GM18907 (cell line): ENCODE data around the gene OGDHL.
"Not testable (repeated sequence)": the region's sequence is repeated elsewhere in the genome, so short reads cannot be mapped to it uniquely, and the experiment has no call there.

Source experiments
- ATAC-seq: cut with Tn5 transposase; IDR thresholded peaks from one replicate; pipeline ENCODE4 v1.9.1; 2021; ENCODE audit warnings: mild to moderate bottlenecking, moderate library complexity; ENCODE audit not compliant: unreplicated experiment

OGDHL gene

DNA sequence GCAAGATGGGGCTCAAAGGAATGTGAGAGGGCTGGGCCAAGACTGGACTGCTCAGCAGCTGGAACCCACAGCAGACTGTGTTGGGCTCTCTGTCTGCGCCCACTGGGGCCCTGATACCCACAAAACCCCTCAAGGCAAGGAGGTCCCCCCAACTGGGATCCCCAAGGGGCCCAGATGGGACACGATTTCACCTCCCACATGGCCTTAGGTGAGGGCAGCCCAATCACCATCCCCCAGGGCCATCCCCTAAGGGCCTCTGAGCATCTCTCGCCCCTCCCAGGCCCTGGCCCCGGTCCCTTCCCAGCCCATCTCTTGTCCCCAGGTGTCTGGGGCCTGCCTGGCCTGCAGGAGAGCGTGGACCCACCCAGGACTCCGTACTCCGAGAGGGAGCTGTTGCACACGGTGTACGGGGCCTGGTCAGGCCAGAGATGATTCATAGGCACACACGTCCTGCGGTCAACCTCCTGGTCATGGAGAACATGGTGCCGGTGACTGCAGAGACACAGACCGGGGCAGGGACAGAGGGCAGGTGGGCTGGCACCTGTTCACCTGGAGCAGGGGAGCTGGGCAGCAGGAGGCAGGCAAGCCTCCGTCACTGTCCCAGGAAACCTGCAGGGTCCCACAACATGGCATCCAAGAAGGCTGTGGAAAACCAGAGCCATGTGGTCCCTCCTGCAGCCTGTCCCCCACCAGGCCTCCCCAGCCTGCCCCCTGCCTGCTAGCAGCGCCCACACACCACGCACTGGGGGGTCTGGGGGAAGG is 21.6 kb downstream of the OGDHL start:
- no peak for ATAC-seq

DNA sequence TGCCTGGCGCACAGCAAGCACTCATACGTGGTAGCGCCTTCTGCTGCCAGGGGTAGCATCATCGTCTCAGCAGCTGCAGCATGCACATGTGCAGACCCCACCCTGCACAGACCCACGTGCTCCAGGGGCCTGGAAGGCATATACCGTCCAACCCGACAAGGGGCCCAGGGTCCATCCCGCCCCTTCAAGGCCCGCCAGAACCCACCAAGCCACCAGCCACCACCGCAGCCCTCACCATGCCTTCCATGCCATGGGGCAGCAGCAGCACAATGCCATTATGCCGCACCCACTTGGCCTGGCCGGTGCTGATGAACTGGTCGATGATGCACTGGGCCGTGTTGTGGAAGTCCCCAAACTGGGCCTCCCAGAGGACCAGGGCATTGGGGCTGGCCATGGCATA is 22.7 kb downstream of the OGDHL start:
- no peak for ATAC-seq

DNA sequence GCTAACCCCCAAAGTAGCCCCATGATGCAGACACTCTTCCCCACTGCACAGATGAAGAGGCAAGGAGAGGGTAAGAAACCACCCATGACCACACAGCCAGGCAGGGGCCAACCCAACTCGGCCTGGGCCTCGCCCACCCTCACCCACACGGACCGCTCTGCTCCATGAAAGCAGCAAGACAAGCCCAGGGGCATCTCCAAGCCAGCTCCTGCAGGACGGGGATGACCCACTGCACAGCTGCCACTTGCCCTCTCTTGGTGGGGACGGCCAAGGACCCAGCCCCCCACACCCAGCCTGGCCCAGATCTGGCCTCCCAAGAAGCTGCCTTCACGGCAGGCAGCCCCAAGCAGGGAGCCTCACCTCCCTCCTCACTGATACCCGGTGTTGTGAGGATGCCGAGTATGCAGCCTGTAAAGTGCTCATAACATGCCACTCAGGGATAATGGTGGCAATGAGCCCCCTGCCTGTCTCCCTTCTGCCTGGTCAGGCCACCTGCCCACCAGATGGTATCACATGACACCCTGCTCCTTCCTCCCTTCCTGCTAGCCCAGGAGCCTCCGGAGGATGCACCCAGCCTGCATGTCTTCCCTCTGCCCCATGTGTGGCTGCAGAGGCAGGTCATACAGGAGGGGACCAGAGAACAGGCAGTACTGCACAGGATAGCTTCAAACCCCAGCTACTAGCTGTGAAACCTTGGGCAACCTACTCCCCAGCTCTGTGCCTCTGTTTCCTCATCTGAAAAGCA is 23.3 kb downstream of the OGDHL start:
- ATAC-seq = no peak

DNA sequence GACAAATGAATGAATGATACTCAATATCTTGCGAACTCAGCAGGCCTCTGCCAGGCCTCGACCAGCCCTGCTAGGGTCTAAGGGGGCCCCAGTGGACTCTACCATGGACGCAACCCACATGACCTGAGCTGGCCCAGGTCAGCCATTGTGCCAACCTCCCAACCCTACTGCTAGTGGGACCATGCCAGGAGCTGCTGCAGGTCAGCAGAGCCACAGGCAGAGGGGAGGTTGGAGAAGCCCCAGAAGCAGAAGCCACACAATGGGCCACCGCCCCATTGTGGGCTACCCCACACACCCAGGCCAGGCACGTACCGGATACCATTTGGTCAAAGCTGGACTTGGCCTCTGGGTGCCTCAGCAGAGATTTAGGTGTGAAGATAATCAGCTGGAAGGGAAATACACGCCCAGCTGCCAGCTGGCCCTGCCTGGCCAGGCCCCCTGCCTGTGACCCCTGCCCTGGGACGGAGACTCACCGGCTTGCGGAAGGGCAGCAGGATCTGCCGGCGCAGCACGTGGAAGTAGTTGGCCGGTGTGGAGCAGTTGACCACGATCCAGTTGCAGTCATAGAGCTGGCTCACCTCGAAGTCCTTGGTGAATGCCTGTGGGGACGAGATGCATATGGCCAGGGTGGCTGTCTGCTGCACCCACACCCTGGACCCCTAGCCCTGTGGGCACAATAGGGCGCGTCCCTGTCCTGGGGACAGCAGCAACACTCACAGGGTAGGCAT is 24.5 kb downstream of the OGDHL start:
- no peak for ATAC-seq

DNA sequence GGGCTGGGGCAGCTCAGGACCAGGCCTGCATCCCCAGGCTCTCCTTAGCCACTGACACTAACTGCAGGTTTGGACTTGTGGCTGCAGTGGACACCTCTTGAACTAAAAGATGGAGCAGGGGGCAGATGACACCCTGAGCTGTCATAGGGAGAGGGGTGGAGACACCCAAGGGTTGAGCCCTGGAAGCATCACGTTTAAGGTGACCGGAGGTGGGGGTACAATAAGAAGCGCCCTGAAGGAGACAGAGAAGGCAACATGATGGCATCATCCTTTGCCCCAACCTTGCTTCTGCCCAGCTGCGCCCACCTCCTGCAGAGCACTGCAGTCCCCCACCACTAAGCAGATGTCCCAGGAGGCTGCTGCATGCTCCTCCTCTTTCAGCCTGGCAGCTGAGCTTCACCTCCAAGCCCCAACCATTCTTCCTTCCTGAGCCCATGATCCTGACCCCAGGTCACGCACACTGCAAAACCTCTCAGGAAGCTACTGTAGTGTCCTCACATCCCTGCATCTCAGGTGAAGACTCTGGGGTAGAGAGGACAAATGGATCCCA is 25.5 kb downstream of the OGDHL start:
- ATAC-seq = no peak

DNA sequence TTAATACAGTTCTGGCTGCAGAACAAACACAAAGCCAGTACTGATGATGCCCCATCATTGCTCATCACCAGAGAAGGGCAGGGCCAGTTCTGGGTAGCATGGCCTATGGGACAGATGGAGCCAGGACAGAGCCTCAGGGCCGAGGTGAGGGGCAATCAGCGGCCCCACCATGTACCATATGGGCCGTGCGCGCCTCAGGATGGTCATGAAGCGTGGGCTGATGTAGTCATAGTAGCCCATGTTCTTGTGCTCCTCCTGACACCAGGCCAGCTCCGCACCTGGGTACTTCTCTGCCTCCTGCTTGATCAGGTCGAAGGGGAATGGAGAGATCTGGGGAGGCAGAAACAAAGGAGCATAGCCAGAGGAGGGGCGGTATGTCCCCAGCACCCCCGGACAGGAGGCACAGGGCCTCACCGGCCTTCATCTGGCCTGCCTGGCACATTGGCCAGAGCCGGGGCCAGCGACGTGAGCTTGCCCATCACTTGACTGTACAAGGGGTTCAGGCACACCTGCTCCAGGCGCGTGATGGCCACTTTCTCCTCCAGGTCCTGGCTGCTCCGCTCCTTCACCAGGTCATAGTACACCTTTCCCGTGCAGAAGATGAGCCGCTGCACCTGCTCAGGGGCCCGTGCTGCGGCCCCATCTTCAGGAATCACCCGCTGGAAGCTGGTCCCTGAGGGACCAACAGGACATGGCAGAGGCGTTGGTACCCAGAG is 26.1 kb downstream of the OGDHL start:
- ATAC-seq = no peak

DNA sequence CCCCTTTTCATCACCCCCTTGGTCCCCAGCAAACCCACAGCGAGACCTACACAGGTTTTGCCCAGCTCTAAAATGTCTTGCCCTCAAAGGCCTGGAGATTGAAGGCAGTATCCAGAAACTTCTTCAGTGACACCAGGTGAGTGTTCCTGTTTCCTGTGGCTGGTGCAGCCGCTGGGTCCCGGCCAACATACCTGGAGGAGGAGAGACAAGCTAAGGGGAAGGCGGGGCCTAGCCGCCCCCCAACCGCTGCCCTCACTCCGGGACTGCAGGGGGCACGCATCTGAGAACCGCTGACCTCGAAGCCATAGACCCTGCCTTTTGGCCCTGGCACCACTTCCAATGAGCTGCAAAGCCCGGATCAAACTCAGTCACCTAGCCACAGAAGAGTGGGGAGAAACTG is 27.0 kb downstream of the OGDHL start:
- no peak for ATAC-seq

DNA sequence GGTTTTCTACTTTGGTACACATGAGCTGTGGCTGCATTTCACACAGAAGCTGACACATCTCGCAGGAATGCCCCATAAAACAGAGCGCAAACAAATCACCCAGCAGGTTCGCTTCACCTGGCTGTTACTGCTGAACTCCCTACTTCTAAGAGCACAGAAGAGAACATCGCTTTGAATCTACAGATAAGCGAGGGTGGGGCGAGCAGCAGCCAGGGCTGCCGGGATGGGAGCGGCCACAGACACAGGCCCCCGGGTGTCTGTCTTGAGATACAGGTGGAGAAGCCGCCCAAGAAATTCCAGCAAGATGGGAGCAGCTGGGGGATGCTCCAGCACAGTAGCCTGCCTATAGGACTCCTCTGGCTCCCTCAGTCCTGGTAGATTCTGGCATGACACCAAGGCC is 27.4 kb downstream of the OGDHL start:
- ATAC-seq = no peak

DNA sequence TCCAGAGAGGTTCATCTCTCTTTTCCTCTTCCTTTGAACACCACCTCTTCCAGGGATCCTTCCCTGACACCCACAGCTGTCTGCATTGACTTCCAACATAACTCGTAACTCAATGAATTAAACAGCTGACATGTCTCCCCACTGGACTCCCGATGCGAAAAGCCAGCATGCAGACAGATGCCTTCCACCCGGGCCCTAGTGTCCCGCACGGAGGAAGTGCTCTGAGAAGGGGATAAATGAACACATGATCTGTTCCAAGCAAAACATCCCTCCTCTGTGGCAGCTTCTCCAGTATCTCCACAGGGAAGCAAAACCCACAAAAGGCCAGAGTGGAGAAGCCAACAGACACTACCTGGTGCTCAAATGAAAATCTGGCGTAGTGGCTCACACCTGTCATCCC is 28.3 kb downstream of the OGDHL start:
- no peak for ATAC-seq

DNA sequence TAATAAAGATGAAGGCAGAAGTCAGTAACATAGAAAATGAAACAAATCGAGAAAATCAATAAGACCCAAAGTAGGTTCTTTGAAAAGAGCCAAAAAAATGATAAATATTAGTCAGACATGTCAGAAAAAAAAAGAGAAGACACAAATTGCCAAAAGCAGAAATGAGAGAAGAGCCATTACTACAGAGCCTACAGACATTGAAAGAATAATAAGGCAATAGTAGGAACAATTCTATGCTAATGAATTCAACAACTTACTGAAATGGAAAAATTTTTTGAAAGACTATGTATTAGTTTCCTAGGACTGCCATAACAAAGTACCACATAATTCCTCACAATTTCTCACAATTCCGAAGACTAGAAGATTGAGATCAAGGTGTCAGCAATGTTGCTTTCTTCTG is 35.5 kb downstream of the OGDHL start:
- no peak for ATAC-seq

DNA sequence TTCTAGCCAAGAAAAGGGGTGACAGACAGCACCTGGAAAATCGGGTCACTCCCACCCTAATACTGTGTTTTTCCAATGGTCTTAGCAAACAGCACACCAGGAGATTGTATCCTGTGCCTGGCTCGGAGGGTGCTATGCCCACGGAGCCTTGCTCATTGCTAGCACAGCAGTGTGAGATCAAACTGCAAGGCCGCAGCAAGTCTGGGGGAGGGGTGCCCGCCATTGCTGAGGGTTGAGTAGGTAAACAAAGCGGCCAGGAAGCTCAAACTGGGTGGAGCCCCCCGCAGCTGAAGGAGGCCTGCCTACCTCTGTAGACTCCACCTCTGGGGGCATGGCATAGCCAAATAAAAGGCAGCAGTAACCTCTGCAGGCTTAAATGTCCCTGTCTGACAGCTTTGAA is 47.0 kb downstream of the OGDHL start:
- ATAC-seq = not testable (repeated sequence)

DNA sequence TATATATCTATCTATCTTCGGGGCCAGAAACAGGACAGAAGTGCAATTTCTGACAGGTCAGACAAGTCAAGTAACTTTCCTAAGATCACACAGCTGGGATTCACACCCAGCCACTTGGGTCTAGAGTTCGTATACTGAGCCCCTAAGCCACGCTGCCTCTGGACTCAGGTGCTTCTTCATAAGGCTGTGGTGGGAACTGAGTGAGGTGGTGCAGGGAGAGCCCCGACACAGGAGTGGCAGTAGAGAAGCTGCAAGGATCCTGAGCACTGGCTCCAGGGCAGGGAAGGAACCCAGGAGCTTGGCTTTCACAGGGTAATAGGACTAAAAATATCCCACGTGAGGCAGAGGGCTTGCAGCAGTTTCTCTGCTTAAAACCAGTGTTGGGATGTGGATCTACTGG is 48.9 kb downstream of the OGDHL start:
- ATAC-seq = no peak

DNA sequence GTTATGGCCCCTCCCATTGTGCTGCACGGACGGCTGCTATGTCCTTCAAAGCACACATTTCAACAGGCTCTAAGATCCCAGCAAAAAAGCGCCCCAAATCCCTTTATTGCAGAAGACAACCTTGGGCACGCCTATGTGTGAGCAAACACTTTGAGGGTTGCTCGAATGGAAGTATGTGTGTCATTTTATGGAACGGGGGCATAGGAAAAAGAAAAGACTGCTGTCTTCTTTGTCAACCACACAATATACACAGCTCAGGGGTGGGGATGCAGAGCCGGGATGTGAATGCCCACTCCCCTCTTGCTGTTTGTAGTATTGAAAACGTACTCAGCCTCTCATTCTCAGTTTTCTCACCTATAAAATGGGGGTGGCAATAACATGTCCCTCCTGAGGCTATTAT is 50.6 kb downstream of the OGDHL start:
- no peak for ATAC-seq

DNA sequence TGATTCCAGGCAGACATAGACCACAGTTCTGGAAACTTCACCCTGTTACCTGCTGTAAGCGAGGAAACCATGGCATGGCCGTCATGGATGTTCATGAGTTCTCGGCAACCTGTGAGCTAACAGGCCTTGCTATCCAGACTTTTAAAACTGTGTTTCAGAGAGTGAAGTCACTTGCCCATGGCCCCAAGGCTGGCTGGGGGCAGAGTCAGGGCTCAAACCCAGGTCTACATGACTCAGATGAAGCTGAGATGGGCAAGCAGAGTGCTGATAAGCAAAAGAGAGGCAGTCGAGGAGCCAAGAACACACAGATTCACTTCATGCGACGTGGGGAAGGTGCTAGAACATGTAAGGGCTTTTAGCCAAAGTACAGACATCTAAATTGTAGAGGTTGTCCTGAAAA is 51.2 kb downstream of the OGDHL start:
- no peak for ATAC-seq

DNA sequence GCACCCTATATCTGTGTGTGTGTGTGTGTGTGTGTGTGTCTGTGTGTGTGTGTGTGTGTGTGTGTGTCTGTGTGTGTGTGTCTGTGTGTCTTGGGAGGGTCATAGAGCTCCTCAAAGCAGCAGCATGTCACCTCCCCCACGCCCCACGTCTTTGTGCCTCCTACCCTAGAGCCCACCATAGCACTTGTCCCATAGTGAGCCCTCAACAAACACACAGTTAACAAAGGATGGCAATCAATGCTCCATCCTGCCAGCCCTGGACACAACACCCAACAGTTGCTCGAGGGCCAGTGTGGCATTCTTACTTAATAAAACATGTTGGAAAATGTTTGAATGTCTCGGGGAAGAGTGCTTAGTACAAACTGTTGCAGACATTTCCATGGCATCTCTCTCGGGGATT is 52.2 kb downstream of the OGDHL start:
- ATAC-seq = no peak

DNA sequence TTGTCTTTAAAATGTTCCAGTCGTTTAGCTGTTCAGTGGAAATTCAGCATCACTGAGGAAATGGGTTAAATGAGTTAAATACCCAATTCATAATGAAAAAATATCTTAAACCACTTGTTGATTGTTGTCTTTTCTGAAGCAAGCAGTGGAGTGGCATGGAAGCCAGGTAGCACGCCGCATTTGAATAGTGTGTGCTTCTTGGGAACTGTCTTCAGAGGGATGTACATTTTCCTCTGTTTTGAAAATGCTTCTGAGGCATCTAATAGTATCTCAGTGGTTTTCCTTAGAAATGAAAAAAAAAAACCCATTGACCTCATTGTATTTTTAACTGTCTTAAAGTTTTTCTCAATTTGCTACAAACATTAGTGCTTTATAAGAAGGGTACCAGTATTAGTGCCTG is 54.5 kb downstream of the OGDHL start:
- no peak for ATAC-seq

DNA sequence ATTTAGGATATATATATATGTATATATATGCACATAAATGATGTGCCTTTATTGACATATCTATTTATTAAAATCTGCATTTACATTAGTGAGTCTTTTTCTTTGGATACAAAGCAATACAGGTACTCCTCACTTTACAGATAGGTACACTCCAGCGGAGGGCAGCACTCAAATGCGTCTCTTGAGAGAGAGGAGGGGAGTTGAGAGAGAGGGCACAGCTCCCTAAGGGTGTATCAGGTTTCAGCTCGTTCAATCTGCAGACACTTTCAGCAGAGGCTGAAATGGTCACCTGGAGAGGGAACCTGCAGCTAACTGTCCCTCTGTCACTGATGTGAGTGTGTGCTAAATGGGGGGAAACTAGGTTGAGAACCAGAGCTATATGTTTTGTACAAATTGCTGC is 61.1 kb downstream of the OGDHL start:
- ATAC-seq = no peak

DNA sequence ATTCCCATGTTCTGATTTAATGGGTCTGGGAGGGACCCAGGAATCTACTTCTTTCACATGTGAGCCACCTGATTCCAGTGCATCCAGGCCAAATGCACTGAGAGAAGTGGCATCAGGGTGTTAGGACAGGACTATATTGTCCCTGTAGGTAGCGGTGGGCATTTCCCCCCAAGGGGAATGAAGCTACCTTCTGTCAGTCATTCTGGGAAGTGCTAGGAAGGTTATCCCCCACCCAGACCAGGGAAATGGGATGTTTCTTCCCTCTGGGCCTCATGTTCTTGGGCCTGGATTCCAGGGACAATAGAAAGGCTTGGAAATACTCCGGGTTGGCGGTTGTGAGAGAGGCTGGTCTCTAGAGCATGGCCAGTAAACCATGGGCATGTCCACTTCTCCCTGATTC is 61.9 kb downstream of the OGDHL start:
- ATAC-seq = no peak

DNA sequence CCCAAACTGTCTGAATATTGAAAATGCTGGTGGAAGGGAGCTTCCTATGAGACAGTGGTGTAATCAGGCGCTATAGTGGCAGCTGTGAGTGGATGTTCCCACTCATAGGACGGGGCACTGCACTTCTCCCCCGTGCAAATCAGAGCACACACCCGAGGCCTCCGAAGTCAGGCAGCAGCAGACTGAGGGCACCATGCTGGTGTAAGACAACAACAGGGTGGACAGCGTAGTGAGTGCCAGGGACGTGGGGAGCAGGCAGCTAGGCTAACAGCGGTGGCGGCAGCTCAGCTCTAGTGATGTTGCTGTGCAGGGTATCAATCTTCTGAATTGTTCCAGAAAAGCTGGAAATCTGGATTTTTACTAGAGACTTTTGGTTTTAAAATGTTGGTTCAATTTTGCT is 63.4 kb downstream of the OGDHL start:
- no peak for ATAC-seq

DNA sequence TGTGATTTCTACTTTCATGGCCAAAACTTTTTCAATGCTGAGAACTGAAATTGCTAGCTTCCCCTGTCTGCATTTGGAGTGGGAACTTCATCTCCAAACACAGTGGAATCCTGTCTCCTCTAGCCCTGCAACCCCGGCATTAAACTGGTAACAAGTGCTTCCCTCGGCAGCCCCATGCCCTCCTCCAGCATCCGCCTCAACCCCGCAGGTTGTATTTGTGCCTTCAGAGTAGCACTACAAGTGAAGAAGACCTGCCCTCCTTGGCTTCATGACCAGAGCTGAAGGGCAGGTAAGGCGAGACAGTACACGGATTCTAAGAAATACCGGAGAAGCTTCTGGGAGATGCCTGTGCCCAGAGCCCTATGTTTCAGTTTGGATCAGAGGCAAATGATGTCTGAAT is 65.8 kb downstream of the OGDHL start:
- ATAC-seq = no peak

DNA sequence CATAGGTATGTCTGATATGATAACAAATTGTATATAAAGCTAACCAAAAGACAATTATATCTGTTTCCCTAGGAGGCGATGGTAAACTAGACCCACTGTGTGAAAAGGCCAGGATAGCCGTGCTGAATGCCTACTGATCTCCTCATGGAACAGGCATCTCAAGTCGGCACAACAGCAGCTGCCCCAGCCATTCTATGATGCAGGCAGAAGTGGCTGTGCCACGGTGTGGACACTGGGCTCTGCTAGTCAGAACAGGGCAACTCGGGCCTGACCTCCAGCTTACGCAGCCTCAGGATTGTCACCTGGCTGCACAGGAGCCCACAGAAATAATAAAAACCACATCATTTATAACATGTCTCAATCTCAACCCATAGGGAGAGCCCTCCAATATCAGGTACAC is 67.7 kb downstream of the OGDHL start:
- ATAC-seq = no peak
